ENCODE results near the gene FOLR1. TPM values are rescaled to one million over a fixed set of nuclear protein-coding genes. Genes with fewer than 3 reads are reported as not detected.

FOLR1 gene
- total RNA-seq, 1 experiment from 2014 or later, result not detected

- Histone ChIP-seq H3K4me3 (ENCODE audit: low read depth in 2 of 2, low read length in 2 of 2) (no peak overlapping the region), H3K9me3 (ENCODE audit: control insufficient read depth, insufficient read depth, low read depth, low read length) (no peaks in the 10 kb centered on the region), H3K4me1 (ENCODE audit: control insufficient read depth, insufficient read depth, low read length) (peaks cover 10% of the 10 kb centered on the region), H3K27me3 (ENCODE audit: control insufficient read depth, insufficient read depth, low read length) (no peaks in the 10 kb centered on the region), H3K27ac (ENCODE audit: low read length) (no peak overlapping the region), H3K36me3 (ENCODE audit: control insufficient read depth, insufficient read depth, low read length) (peaks cover 15% of the 10 kb centered on the region)
- no peak for ATAC-seq
- ChIA-PET CTCF (no interaction called here), POLR2A (no interaction called here)
- BruUV-seq (replicated peaks), result no TSS peak
- TF ChIP-seq POLR2AphosphoS5 (IDR thresholded peaks at IDR 0.05; ENCODE audit: low read depth, low read length) (no peak), SIN3A (IDR thresholded peaks at IDR 0.05; ENCODE audit: borderline replicate concordance, insufficient read depth, low read depth, low read length) (no peak), REST (IDR thresholded peaks at IDR 0.05; ENCODE audit: insufficient read depth in 1 of 2, low read depth in 2 of 2, low read length in 1 of 2) (no peak), TCF7L2 (IDR thresholded peaks at IDR 0.05; ENCODE audit: low read depth, low read length) (no peak), CTCF (IDR thresholded peaks at IDR 0.05) (no peak)
- no peak for DNase-seq (ENCODE audit: low read depth, low spot score)
- intact Hi-C loops (cut with micrococcal nuclease; ENCODE audit: unreplicated experiment) (no loop called here), in situ Hi-C loops (cut with HindIII; ENCODE audit: low pct_unique_long_range_greater_than_20kb, low sequenced_read_pairs) (no loop called here)
Observed at GRCh38 chr11:72231396-72232259, 39.7 kb downstream of the FOLR1 start.

DNA sequence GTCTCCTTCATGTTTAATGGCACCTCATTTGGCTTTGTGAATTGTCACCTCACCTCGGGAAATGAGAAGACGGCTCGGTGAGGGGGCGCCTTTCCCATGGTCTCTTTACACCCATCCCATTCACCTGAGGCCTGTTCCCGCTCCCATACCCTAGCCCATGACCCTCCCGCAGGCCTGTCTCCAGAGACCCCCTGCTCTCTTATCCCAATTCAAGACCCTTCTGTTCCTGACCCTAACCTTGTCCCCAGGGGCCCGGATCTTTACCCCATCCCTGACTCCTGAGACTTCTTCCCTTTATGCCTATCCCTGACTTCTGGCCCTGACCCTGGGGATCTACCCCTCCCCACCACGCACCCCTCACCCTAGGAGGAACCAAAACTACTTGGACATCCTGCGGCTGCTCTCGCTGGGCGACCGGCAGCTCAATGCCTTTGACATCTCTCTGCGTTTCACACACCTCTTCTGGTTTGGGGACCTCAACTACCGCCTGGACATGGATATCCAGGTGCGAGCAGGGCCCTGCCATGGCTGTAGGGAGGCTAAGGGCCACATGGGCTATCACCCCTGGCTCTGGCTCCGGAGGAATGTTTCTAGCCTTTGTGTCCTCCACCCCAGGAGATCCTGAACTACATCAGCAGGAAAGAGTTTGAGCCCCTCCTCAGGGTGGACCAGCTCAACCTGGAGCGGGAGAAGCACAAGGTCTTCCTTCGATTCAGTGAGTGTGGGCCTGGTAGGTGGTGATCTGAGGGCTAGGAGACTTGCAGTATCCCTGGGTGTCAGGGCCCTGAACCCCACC is 40.5 kb downstream of the FOLR1 start:
- intact Hi-C loops (cut with micrococcal nuclease; ENCODE audit: unreplicated experiment) (no loop called here), in situ Hi-C loops (cut with HindIII; ENCODE audit: low pct_unique_long_range_greater_than_20kb, low sequenced_read_pairs) (no loop called here)
- peaks cover 3% of the 10 kb centered on the region for H3K4me1 ChIP-seq (ENCODE audit: control insufficient read depth, insufficient read depth, low read length)
- CTCF ChIA-PET, result no interaction called here
- ATAC-seq, result no peak
- POLR2A ChIA-PET, result no interaction called here
- H3K36me3 ChIP-seq (ENCODE audit: control insufficient read depth, insufficient read depth, low read length), result peaks cover 17% of the 10 kb centered on the region
- DNase-seq (ENCODE audit: low read depth, low spot score), result no peak
- H3K27ac ChIP-seq (ENCODE audit: low read length), result no peak overlapping the region
- BruUV-seq (replicated peaks), result no TSS peak
- H3K4me3 ChIP-seq (ENCODE audit: low read depth in 2 of 2, low read length in 2 of 2), result no peak overlapping the region
- H3K27me3 ChIP-seq (ENCODE audit: control insufficient read depth, insufficient read depth, low read length), result no peaks in the 10 kb centered on the region
- no peaks in the 10 kb centered on the region for H3K9me3 ChIP-seq (ENCODE audit: control insufficient read depth, insufficient read depth, low read depth, low read length)
- no peak for TF ChIP-seq POLR2AphosphoS5 (IDR thresholded peaks at IDR 0.05; ENCODE audit: low read depth, low read length)
